SK-N-SH treated with all-trans-retinoic acid at 6 μM for 48 hours (cell line): ENCODE data around the gene SDK1.

Source experiments
- ARNTL ChIP-seq: fragments of 450-650 bp; formaldehyde crosslinking; IDR thresholded peaks from 2 replicates; pipeline ENCODE4 v1.5.0; 2020; ENCODE audit warnings: low read depth, mild to moderate bottlenecking, moderate library complexity, borderline replicate concordance
- BACH2 ChIP-seq: fragments of 250-450 bp; sonication (Bioruptor Pico); IDR thresholded peaks from 2 replicates; pipeline ENCODE4 v1.9.0; 2021; ENCODE audit warnings: mild to moderate bottlenecking, borderline replicate concordance

DNA sequence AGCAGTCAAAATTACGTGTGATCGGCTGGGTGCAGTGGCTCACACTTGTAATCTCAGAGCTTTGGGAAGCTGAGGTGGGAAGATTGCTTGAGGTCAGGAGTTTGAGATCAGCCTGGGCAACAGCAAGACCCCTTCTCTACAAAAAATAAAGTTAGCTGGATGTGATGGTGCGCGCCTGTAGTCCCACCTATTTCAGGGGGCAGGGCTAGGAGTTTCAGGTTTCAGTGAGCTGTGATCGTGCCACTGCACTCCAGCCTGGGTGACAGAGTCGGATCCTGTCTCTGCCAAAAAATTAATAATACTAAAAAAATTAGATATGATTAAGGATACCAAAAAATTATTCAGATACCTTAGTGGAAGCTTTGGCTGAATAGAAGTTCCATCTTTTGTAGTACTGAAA lies 136.4 kb downstream of the SDK1 start:
- TF ChIP-seq ARNTL (CRISPR knock-in tag) = no peak
- TF ChIP-seq BACH2 (CRISPR knock-in tag) = no peak
